Esophagus muscularis mucosa (tissue), 3 donors: ENCODE measurements around the gene SAXO1.

Source experiments
- POLR2AphosphoS5 ChIP-seq, 2 donors: sonication (generic); formaldehyde crosslinking; IDR thresholded peaks; one replicate each; pipeline ENCODE4 v1.6.1; 2017; ENCODE audit warnings: antibody characterized with exemption in 2 of 2
- TF ChIP-seq, protein P1 (sequence below), 3 experiments: fragments of 200-600 bp in 2 of 3; fragments of 450-650 bp in 1 of 3; sonication (generic) in 2 of 3; IDR thresholded peaks; one replicate each; pipeline ENCODE4 v1.5.1; 2017 to 2019; ENCODE audit warnings: antibody characterized with exemption in 3 of 3, mild to moderate bottlenecking in 2 of 3, moderate library complexity in 1 of 3

DNA sequence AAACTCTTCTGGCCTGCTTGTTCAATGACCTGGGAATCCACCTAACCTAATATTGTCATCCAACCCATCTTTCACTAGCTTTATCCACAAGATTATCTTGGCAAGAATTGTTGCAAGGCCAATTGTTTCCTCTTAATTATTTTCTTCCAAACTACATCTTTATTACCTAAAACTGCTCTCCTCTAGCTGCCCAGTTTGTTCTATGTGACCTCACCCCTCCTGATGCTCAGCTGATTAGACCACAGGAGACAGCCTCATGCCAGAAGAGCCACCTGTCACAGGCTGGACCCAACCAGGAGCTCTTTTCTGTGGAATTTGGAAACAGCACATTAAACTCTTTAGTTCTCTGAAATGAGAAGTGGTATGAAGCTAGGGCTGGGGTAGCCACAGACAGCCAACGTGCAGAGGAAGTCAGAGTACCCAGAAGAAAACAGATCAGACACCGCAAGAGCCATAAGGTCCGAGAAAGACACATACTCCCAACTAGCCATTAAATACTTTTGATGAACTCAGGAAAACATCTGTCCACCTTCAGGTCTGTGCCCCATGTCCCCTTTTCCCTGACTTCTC is 12.0 kb downstream of the SAXO1 start:
- no peak for TF ChIP-seq POLR2AphosphoS5 (IDR thresholded peaks at IDR 0.05)
- TF ChIP-seq, protein P1, sequence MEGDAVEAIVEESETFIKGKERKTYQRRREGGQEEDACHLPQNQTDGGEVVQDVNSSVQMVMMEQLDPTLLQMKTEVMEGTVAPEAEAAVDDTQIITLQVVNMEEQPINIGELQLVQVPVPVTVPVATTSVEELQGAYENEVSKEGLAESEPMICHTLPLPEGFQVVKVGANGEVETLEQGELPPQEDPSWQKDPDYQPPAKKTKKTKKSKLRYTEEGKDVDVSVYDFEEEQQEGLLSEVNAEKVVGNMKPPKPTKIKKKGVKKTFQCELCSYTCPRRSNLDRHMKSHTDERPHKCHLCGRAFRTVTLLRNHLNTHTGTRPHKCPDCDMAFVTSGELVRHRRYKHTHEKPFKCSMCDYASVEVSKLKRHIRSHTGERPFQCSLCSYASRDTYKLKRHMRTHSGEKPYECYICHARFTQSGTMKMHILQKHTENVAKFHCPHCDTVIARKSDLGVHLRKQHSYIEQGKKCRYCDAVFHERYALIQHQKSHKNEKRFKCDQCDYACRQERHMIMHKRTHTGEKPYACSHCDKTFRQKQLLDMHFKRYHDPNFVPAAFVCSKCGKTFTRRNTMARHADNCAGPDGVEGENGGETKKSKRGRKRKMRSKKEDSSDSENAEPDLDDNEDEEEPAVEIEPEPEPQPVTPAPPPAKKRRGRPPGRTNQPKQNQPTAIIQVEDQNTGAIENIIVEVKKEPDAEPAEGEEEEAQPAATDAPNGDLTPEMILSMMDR (IDR thresholded peaks at IDR 0.05): no peak
